HG02973 (cell line): ENCODE results near the gene PRPF19.

Source experiments
- ATAC-seq: cut with Tn5 transposase; IDR thresholded peaks from one replicate; pipeline ENCODE4 v1.9.1; 2021; ENCODE audit warnings: moderate library complexity; ENCODE audit not compliant: unreplicated experiment

PRPF19 gene

DNA sequence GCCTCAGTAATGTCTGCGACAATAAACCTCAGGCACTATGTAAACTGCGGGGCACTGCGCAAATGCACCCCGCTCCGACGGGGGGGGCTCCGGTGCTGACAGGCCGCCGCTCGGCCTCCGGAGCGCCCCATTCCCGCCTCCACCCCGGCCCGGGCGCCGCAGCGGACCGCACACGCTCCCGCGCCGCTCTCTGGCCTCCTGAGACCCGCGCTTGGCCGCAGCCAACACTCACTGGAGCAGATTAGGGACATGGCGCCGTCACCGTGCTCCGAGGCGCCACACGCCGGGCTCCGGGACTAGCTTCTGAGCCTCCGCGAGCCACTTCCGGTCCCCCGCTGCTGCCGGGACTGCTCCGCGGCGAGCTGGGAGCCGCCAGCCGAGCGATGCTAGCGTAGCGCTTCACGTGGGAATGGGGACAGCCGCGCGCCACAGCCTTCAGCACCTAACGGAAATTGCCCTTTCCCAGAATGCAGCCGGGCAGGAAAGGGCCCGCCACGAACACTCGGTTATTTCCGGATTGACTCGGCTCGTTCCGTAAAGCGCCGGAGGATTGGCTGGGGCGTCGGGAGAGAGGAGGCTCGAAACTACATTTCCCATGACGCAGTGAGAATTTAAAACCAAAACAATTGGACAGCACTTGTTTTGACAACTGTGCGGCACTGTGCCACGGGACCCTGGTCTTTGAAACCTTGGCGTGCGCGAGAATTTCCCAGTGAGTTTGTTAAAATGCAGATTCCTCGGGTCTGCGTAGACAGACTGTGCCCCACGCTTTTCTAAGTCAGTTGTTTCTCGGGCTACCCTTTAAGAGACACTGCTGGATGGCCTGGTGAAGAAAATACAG lies at the start of gene PRPF19:
TSS of gene PRPF19 (minus strand) at position 454 of the 841 bp plus-strand sequence. CDS start at position 251, 203 bp downstream.
- peak; percentile 61 for ATAC-seq

- ATAC-seq, result no peak
These were observed 49.2 kb upstream of the PRPF19 start for GRCh38 chr11:60955571-60955970.

DNA sequence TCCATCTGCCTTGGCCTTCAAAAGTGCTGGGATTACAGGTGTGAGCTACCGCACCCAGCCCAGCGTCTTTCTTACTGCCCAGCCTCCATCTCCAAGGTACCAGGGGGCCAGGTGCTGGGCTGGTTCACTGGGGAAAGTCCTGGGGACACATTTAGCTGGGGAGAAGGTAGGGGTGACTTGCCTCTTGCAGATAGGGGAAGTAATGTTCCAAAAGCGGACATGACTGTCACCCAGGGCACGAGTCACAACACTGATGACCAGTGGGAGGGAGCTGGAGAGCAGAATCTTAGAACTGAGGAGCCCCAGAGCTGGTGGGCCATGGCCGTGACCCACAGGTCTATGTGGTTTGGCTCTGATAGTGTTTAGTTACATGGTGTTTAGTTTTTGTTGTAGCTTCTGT lies 48.0 kb upstream of the PRPF19 start:
- no peak for ATAC-seq

DNA sequence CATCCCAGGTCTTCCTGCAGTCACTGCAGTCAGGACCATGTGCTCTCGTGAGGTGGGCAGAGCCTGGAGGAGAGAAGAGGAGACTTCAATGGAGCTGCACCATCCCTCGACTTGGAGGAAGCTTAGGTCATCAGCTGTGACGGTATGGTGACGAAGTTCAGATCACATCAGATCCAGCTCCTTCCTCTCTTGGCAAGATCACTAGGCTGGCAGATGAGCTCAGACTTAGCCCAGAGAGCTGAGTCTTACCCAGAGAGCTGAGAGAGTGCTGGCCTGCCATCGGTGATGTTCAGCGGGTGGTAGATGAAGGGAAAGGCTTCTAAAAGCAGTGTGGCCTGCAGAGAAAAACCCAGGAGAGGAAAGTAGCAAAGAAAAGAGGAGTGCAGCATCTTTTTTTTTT lies 47.4 kb upstream of the PRPF19 start:
- no peak for ATAC-seq

DNA sequence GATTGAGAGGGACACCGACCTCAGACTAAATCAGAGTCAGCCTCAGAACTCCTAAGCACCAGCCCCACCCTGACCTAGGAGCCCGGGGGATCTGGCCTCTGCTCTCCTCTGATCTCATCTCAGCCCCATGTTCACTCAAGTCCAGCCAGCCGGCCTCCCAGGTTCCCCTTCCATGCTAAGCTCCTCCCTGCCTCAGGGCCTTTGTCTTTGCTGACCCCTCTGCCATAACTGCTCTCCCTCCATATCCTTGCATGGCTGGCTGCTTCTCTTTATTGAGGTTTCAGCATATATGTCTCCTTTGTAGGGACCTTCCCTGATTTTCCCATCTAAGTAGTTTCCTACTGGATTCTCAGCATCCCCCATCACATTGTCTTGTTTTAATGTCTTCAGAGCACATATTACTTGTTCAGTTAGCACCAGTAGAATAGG lies 46.4 kb upstream of the PRPF19 start:
- ATAC-seq, result no peak

GRCh38 chr11:60951904-60952741 lies 45.7 kb upstream of the PRPF19 start, which contains the start of gene SLC15A3:
Gene SLC15A3, minus strand, starts transcription at chr11:60952176. Its CDS starts 625 bp downstream, at chr11:60951551.
- peak; percentile 74 for ATAC-seq

DNA sequence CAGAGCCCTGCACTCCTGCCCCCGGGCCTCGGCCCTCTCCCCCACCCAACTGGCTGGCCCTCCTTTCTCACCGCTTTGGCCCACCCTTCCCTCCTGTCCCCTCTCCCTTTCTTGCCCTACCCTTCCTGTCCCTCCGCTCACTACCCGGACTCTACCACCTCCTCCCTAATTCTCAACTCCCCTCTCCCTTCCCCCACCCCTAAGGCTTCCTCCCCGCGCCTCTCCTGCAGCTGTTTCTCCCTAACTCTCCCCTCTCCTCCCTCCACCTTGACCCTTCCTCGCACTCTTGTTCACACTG lies 45.2 kb upstream of the PRPF19 start:
- no peak for ATAC-seq

DNA sequence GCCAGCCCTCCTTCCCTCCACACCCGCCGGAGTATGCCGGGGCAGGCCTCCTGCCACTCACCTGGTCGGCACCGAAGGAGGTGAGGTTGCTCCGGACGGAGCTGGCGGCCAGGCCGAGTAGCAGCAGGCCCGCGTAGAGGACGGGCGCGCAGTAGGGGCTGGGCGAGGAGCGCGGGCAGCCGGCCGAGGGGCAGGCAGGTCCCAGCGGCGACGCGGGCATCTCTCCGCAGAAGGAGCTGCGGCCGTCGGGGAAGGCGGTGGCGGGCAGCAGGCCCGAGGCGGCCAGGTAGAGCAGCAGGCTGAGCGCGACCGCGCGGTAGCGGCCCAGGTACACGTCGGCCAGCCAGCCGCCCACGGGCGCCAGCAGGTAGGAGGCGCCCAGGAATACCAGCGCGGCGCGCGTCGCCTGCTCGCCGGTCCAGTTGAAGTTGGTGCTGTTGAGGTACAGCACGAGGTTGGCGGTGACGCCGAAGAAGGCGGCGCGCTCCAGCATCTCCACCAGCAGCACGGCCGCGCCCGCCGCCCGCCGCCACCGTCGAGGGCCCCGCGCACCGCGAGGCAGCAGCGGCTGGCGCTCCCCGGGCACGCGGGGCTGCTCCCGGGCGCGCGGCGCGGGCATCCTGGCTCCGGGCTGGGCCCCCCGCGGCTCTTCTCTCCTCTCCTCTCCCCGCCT lies 44.7 kb upstream of the PRPF19 start:
- ATAC-seq, result peak; percentile 22

GRCh38 chr11:60950024-60950423 lies 43.6 kb upstream of the PRPF19 start:
- ATAC-seq, result no peak

DNA sequence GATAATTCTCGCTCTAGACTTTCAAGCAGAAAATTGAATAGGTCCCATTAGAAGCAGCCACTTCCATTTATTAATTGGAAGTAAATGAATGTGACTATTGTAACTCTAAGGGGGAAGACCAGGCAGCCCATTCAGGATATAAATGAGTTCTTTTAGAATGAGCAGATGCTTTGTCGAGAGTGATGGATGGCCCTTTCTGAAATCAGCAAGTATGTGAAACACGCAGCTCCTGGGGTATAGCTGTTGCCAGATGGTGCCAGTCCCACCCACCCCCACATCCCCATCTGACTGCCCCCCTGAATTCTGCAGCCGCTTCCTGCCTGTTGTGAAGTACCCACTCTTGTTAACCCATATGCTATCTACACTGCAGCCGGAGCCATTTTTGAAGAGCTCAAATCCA lies 41.9 kb upstream of the PRPF19 start:
- ATAC-seq, result no peak

DNA sequence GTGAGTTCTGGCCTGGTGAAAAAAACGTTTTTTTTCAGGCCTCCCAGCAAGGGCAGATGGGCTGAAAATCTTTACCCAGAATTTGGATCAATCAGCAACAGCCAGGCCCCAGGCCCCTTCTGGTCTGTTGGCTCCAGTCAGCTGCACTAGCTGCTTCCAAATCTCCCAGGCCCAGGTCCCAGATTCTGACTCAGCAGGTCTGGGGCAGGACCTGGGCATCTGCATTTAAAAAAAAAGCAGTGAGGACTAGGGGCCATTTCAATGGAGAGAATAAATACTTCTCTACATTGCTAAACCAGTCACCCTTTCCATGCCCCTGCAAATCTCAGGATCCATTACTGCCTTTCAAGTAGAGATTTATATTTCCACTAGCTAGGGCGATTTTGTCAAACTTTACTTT lies 41.3 kb upstream of the PRPF19 start:
- no peak for ATAC-seq

DNA sequence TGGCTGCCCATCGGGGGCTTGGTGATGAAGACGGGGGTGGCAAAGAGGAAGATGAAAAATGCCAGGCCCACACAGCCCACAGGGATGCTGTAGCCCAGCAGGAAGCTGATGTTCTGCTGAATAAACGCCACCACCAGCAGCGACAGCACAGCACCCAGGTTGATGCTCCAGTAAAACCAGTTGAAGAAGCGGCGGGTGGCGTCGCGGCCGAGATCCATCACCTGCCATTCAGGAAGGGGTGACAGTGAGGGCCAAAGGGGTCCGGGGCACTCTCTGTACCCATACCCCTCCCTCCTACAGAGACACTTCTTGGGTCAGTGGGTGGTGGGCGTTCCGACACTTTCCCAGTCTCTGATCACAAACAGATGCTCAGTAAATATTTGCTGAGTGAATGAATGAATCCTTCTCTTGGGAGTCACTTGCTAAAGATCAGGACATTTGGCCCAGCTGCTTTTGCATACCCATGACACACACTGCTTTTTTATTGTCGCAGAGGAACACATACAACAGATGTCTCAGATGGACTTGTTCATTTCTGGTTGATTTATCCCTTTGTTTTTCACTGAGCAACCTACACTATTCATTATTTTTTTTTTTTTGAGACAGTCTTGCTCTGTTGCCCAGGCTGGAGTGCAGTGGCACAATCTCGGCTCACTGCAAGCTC lies 40.3 kb upstream of the PRPF19 start:
- no peak for ATAC-seq

- ATAC-seq, result no peak
These were observed 38.9 kb upstream of the PRPF19 start for GRCh38 chr11:60945295-60945667.

DNA sequence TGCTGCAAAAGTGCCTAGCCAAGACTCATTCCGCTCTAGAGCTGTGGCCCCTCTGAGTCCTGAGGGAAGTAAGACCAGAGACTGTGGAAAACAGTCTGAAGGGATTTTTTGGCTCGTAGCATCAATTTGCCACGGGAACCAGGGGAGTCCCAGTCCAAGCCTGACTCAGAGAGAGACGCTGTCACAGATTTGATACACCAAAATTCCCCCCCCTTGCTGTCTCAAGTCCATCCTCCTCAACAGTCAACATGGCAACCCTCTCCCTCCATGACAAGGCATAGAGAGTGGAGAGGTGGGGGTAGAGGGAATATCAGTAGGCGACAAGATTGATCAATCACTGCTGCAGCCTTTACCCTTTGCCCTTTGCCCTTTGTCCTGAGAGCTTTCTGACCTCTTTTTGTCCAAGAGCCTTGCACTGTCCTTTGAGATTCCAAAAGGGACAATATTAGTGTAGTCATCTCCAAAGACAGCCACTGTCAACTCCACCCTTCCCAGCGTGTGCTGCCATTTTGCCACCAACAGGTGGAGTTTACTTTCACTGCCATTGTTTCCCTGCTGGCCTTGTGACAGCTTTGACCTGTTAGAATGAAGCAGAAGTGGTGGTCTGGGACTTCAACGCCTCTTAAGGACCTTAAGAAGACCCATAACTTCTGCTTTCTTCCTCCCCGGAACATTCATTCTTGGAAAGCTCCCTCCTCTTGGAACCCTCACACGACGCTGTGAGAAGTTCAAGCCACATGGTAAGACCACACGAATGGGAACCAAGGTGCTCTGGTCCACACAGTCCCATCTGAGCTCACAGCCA lies 38.3 kb upstream of the PRPF19 start:
- no peak for ATAC-seq

GRCh38 chr11:60942970-60943565 lies 36.7 kb upstream of the PRPF19 start:
- ATAC-seq, result no peak

DNA sequence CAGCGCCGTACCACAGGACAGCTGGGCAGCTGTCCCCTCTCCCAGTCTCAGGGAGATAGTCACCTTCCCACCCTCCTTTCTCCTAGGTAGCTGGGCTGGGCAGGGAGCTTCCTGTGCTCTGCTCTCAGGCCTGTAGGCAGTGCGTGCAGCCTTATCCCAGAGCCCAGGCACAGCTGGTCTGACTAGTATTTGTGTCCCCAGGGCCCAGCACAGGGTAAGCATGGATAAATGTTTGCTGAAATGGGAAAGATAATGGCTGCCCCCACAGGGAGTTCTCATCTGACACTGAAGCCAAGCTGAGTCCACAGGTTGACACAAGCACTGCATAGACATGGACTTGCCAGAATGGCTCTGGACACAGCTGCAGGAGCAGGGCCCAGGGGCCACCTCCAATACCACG lies 35.8 kb upstream of the PRPF19 start:
- no peak for ATAC-seq

DNA sequence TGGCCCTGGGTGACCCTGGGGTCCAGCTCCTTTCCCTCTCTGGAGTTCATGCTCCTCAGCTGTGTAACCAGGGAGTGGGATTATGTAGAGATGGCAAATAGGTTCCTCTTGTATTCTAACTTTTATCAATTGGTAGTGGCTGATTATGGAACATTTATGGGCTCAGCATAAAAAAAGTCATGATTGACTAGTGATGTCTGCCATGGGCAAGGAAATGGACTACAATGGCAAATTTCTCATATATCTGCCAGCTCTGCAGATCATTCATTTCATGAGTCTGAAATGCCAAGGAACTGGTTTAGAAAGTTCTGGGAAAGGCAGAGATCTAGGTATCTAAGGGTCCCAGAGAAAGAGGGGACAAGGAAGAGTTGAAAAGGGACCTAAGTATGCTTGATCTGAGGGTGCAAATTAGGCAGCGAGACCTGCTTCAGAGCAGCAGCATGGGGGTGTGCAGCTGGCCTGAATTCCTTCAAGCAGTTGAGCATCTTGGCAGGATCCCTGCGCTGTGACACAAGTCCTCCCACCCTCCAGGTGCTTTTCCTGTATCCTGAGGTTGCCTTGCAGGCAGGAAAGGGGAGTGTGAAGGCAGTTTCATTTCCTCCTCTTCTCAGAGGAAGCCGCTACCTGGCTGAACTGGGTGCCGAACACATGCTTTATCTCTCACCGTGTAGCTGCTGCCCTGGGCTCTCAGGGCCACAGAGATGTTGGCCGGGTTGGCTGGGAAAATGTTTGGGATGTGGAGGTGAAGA lies 35.2 kb upstream of the PRPF19 start:
- ATAC-seq, result no peak

DNA sequence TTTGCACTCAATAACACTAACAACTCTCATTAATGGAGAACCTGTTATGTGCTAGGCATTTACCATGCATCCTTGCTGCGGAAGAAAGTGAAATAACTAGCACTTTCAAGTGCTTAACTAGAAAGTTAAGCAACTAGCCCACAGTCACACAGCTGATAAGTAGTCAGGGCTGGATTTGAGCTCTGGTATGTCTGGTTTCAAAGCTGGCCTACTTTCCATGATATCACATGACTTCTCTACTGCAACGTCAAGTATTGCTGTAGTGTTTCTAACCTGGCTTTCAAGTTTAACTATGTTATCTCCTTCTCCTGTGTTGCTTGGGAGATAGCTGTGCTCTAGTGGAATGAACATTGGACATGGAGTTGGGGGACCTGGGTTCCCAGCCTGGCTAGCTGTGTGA lies 33.5 kb upstream of the PRPF19 start:
- ATAC-seq, result no peak

- no peak for ATAC-seq
These were observed 32.9 kb upstream of the PRPF19 start for GRCh38 chr11:60939301-60939700.
